ENCODE data around the gene STAB2.
"Not testable (repeated sequence)": the region's sequence is repeated elsewhere in the genome, so short reads cannot be mapped to it uniquely, and the experiment has no call there.

The STAB2 gene

GRCh38 chr12:103653568-103654173 lies 66.6 kb downstream of the STAB2 start:
- DNase-seq: not testable (repeated sequence)

- no peak for DNase-seq
Observed at GRCh38 chr12:103654816-103655215, 67.7 kb downstream of the STAB2 start.

DNA sequence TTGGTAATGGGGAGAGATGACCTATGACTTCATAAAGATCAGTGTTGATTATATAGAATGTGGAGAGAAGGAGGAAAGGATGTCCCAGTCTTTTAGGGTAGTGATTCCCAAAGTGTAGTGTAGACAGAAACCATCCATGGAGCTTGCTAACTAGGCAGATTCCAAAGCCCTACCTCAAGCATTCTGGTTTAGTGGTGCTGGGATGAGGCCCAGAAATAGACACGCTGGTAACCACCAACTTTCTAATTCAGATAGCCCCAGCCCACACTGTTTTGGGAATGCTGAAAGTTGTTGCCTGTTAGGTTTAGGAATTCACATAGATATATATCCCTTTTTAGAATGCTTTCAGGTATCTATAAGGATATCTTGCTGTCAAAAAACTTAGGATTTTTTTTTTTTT lies 69.2 kb downstream of the STAB2 start:
- no peak for DNase-seq

GRCh38 chr12:103657331-103657730 lies 70.3 kb downstream of the STAB2 start:
- DNase-seq: no peak

DNA sequence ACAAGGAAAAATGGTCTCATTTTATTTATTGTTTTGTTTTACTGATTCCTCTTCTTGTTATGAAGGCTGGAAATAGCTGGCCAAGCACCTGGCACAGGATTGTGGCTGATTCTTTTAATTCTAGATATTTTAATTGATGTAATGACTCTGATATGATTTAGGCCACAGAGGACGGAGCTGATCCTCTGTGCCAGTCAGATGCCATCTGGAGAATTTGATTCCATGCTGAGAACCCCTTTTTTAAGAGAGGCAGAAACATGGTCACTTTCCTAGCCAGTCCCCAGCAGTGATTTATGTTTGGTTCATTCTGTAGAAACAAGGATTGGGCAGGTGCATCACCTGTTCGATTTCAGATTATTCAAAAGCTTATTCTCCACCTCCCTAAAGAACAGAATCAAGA lies 77.6 kb downstream of the STAB2 start:
- no peak for DNase-seq

DNA sequence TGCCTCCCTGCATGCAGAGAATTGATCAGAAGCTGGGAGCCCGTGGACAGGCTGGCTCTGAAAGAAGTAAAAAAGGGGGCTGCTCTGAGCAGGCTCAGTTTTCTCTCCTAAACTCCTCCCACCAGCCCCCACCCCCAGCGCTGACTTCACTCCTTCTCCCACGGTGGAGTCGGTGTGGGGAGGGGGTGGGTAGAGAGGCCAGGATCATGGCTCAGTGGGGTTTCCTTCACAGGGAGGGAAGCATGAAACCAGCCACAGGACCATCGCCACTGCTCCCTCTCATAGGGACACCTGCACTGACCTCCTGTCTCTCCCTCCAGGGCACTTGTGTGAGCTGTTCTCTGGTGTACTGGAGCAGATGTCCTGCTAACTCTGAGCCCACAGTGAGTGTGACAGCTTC lies 78.9 kb downstream of the STAB2 start:
- DNase-seq: no peak

DNA sequence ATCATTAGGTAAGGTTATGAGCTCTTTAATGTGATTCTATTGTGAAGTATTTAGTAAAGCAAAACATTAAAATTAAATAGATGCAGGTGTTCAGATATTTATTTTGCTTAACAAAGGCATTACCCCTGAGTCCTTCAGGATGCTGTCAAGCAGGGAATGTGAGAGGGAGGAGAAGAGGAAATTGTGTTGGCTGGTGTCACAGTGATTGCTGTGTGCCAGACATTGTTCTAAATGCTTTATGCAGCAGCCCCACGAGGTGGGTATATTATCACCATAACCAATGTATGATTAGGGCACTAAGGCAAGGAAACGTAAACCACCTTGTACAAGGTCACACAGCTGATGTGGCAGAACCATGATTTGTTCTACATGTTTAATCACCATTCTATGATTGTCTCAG lies 80.1 kb downstream of the STAB2 start:
- DNase-seq: no peak

DNA sequence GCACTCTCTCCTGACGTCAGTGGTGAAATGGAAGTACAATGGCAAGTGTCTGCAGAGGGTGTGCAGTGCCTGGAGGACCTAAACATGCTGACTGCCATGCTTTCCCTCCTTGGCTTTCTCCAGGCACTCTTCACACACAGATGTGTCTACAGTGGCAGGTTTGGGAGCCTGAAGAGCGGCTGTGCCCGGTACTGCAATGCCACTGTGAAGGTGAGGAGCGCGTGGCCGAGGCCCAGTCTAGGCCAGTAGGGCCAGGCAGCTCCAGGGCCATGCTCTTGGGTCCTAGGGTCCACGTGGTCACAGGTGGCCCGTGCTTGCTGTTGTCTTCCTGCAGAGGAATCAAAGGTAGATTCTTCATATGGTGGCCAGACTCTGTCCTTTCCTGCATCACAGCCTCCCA lies 81.4 kb downstream of the STAB2 start:
- no peak for DNase-seq

DNA sequence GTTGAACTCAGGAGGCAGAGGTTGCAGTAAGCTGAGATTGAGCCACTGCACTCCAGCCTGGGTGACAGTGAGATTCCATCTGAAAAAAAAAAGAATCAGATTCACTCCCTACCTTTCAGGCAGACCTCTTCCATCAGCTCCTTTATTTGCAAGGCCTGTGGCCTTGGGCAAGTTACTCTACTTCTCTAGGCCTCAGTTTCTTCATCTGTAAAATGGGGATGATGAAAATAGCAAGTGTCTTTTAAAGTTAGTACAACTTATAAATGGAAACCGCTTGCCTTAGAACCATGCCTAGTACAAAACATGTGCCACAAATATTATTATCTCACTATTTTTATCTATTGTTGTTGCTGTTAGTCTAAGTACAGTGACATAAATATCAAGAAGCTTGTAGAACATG lies 84.3 kb downstream of the STAB2 start:
- no peak for DNase-seq

DNA sequence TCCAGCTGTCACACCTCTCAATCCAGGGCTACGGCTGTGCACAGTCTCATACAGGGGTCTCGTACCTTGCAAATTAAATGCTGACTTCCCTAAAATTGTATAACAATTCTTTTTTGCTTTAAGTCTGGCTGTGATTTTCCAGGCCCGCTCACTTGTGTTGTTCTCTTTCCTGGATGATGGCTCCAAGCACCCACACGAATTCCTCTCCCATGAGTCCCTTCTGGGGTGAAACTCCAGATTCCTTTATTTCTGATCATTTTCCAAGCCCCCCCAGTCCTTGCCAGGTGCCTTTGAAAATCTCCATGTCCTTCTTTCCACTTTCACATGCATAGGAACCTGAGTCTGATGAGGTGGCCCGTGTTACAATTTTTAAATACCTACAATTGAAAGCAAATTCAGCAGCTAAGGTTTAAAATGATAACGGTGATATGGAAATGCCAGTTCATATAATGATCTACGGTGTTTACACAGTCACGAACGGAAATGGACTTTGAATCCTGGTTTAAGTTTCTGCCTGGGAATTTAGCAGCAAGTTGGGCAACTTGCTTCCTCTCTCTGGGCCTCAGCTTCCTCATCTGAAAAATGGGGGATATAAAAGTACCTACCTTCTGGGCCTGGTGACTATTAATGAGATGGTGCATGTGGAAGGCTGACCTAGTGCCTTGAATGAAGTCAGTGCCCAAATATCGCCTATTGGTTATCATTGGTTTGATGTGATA lies 85.5 kb downstream of the STAB2 start:
- no peak for DNase-seq

DNA sequence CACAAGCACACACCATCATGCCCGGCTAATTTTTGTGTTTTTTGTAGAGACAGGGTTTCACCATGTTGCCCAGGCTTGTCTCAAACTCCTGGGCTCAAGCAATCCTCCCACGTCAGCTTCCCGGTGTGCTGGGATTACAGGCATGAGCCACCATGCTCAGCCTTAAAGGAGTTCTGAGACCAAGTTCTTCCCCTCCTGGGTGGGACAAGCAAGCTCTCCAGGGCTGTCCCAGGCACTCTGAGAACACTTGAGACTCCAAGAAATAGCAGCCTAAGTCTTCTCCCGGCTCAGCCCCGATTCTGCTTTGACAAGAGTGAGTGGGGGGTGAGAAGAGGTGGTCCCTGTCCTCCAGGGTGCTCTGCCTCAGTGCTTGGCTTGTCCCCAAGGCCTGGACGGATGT lies 86.4 kb downstream of the STAB2 start:
- no peak for DNase-seq

DNA sequence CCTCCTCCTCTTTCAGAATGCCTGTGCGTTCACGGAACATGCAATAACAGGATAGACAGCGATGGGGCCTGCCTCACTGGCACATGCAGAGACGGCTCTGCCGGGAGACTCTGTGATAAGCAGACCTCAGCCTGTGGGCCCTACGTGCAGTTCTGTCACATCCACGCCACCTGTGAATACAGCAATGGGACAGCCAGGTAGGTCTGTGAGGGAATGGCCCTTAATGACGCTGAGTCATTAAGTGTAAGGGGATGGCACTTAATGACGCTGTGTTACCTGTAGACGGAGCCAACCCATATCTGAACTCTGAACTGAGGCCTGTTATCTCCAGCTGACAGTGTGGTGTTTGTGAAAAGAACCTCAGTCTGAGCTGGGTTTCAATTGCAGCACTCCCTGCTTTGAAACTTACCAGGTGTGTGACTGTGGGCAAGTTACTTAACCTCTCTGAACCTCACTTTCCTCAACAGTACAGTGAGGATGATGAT lies 86.9 kb downstream of the STAB2 start:
- DNase-seq: no peak

DNA sequence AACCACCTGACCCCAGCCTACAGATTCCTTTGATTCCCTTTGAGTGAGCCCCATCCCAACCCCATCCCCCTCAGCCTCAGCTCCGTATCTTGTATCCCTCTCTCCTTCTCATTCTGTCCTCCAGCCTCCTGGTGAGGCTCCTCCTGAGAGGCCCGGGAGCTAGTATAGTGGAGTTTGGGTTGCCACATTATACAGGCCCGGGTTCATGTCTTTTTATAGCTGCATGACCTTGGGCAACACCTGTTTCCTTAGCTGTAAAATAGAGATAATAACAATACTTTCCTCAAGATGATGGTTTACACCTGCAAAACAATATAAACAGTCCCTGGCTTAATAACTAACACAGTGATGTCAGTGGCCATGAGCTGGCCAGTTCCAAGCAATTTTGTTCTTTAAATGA lies 89.8 kb downstream of the STAB2 start:
- no peak for DNase-seq

- DNase-seq: no peak
Observed at GRCh38 chr12:103677341-103677740, 90.3 kb downstream of the STAB2 start.

GRCh38 chr12:103677905-103678304 lies 90.8 kb downstream of the STAB2 start:
- DNase-seq: no peak

DNA sequence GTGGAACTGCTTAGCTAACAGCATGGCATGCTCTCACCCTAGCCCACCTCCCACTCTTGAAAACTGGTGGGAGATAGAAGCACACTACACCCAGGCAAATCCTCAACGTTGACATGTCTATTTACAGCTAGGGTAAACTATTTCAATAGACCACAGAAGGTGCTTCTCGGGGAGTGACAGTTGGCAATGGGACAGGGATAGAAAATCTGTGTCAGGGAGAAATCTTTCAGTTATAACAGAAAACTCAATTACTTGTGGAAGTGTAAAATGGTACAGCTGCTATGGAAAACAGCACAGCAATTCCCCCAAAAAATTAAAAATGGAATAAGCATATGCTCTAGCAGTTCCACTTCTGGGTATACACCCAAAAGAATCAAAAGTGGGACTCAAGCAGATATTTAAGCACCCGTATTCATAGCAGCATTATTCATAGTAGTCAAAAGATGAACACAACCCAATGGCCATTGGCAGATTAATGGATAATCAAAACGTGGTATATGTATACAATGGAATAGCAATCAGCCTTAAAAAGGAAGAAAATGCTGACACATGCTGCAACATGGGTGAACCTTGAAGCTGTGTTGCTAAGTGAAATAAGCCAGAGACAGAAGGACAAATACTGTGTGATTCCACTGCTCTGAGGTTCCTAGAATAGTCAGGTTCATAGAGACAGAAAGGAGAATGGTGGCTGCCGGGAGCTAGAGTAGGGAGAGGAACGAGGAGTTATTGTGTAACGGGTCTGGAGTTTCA lies 92.5 kb downstream of the STAB2 start:
- no peak for DNase-seq

GRCh38 chr12:103680591-103681141 lies 93.6 kb downstream of the STAB2 start:
- DNase-seq: no peak

GRCh38 chr12:103686026-103686425 lies 99.0 kb downstream of the STAB2 start:
- DNase-seq: no peak

- DNase-seq: no peak
Observed at GRCh38 chr12:103687253-103687652, 100.2 kb downstream of the STAB2 start.

GRCh38 chr12:103688376-103689063 lies 101.4 kb downstream of the STAB2 start:
- no peak for DNase-seq

DNA sequence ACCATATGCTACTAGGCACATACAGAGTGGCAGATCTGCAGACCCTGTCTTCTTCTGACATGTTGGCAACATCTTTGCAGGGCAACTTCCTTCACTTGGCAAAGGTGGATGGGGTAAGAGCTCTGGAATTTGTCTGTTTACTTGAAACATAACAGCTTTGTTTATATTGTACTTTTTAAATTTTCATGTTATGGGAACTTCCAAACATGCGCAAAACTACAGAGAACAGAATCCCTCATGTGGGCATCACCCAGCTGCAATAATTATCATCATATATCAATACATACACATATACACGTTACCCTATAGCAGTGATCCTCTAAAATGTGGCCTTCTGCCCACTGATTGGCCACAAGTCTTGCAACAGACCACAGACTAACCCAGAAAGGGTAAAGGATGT lies 103.4 kb downstream of the STAB2 start:
- no peak for DNase-seq

- DNase-seq: no peak
Observed at GRCh38 chr12:103691063-103691462, 104.0 kb downstream of the STAB2 start.

DNA sequence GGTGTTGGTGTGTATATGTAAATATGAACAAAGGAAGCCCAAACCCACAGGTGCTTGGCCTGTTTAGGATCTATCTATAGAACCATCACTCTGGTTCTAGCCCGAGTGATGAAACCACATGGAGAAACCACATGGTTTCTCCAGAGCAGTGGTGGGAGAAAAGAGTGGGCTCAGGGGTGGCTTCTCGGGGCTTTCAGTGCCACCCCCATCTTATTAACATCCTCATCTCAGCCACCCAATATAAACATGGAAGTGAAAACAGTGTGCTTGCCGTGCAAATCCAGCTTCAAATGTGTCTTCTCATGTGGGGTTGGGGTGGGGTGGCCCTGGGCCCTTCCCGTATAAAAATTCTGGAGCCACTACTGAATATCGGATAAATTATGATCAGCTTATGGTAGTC lies 109.0 kb downstream of the STAB2 start:
- no peak for DNase-seq

All from activated CD4-positive, alpha-beta T cell treated with anti-CD3 and anti-CD28 coated beads, Interleukin-2, amount 50 U/mL, for 1 hour (primary cell).